Mucosa of gallbladder (tissue), 1 donor: ENCODE measurements around the gene ELOVL7. TPM values are rescaled to one million over a fixed set of nuclear protein-coding genes. Genes with fewer than 3 reads are reported as not detected.
"Not testable (repeated sequence)": the region's sequence is repeated elsewhere in the genome, so short reads cannot be mapped to it uniquely, and the experiment has no call there.

Experiments
- DNase-seq: peaks from one replicate; pipeline ENCODE4 v3.0.0-alpha.2; 2020; ENCODE audit warnings: low spot score
- total RNA-seq: library from RNA; stranded (reverse); gene quantifications from one replicate; pipeline ENCODE4 v1.2.1, GENCODE V29; 2021
- donor health status: DM: no; HTN: no; CAD: no.

ELOVL7 gene
- total RNA-seq, 1 donor from 2014 or later = 66.8 TPM

- no peak for DNase-seq
Measured at GRCh38 chr5:60830581-60831127, 13.4 kb downstream of the ELOVL7 start.

DNA sequence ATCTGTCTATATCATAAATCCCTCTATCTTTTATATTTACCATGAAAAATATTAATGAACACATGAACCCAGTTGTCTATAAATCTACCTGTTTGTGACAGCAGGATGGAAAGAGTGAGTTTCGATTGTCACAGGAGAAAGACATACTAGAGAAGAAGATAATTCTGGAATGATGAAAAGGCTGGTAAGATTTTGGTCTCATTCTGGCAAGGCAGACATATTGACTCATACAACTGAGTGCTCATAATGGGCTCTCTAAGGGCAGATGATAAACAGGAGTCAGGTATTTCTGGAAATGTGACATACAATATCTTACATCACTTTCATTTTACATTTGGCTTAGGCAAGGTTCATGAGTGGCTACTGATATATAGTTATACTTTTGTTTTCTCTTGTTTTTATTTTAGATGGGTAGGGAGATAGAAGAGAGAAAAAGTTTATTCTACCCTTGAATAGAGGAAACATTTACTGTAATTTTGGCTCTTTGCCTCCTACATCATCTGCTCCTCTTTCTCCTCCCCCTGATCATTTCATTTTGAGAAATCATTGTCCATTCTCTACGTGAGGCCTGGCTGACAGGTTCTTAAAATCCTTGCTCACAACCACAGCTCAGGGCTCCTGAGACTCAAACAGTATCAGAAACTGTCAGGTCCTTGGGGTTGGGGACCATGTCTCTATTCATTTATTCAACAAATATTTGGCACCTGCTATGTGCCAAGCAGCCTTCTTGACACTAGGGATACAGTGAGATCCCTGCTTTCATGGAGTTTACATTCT is 14.4 kb downstream of the ELOVL7 start:
- no peak for DNase-seq

DNA sequence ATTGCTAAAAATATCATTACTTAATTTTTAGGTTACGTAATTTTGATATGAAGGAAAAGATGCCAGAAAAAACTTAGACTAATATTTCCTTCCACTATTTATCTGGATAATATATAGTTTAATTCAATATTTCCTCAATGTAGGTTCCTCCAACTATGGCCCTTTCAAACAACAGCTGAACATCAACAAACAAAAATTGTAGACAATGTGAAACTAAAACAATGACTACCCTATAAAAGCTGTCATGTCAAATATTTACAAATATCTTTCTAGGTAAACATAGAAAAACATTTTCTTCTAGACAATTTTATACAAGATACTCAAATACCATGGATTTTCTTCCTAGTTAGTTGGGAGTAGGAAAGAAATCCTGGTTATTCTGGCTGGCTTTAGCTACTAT is 16.9 kb downstream of the ELOVL7 start:
- no peak for DNase-seq

GRCh38 chr5:60826653-60827052 is 17.4 kb downstream of the ELOVL7 start:
- no peak for DNase-seq

DNA sequence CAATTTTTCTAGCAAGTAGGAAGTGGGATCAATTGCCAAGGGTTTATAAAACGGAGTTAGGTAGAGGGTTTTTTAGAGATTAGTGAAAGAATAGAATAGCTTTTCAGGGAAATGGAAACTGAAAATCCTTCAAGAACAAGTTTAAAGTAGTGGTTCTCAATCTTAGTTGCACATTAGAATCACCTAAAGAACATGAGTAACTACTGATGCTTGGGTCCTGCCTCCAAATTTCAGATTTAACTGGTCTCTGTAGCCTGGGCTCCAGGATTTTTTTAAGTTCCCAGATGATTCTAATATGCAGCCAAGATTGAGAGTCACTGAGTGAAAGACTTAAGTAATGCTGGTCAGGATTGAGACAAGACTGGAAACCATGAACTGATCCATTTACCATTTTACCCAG is 20.5 kb downstream of the ELOVL7 start:
- DNase-seq = no peak

DNA sequence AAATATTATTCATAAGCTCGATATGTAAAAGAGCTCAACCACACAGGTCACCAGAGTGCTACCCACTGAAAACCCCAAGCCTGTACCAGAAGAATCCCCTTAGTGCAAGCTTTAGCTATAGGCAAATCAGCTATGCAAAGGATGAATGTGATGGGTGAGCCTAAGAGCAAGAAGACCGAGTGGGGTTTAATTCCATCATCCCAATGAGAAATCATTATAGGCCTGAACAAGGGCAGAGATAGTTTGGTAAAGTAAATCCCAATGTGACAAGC is 21.8 kb downstream of the ELOVL7 start:
- DNase-seq = no peak

GRCh38 chr5:60821488-60822284 is 22.4 kb downstream of the ELOVL7 start:
- DNase-seq = no peak

DNA sequence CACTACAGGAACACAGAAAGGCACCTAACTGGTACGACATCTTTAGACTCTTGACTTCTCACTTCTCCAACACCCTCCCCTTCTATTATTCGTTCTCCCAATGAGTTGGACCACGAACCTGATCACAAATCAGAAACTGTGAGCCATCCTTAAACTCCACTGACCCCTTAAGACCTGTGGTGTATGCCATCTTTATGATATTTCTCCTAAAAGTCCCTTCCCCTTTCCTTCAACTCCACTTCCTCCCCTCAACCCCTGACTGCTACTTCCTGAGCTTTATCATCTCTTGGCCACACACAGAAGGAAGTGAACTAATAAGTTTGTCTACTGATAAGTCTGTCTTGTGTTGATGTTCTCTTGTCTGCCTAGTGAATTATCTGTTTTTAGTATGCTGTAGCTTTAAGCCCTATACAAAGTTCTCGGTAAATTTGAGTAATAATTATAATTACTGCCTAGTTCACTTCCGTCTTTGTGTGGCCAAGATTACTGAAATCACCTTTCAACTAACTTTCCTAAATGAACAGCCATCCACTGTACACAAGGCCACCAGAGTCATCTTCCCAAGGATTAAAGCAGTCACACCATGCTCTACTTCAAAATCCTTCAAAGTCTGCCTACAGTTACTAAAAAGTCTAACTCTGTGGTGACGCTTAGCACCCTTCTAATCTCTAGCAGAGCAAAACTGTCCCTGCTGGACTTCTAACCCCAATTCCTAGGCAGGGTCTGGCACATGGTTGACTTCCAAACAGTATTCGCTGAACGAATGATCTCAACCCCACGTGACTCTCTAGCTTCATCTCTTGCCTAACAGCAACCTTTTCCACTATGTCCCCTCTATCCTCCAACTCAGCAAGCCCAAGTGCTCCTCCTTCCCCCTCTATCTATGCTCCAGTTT is 23.2 kb downstream of the ELOVL7 start:
- no peak for DNase-seq

DNA sequence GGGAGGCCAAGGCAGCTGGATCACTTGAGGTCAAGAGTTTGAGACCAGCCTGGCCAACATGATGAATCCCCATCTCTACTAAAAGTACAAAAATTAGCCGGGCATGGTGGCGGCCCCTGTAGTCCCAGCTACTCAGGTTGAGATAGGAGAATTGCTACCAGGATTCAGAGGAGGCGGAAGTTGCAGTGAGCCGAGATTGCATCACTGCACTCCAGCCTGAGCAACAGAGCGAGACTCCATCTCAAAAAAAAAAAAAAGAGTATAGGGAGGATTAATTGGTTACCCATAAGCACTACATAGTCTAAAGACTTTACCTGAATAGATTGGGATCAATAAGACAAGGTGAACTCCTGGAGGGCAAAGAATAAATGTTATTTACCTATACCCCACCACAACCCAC is 27.9 kb downstream of the ELOVL7 start:
- not testable (repeated sequence) for DNase-seq

DNA sequence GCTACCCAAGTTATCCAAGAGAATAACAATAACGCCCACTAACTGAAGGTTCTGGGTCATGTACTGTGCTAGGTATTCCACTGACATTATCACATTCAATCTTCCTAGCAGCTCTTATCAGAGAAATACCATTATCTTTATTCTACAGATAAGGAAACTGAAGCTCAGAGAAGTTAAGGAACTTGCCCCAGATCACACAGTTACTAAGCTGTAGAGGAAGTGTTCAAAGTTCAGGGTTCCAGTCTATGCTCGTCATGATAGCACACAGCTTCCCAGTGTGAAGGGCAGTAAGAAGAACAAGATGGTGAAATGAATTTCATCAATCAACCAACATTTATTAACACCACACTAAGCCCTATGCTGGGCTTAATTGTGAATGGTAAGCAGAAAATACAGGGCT is 29.6 kb downstream of the ELOVL7 start:
- DNase-seq = no peak

- DNase-seq = no peak
Measured at GRCh38 chr5:60812426-60812825, 31.6 kb downstream of the ELOVL7 start.

- no peak for DNase-seq
Measured at GRCh38 chr5:60811105-60811504, 33.0 kb downstream of the ELOVL7 start.

GRCh38 chr5:60810438-60811085 is 33.5 kb downstream of the ELOVL7 start:
- DNase-seq = no peak

GRCh38 chr5:60809891-60810425 is 34.1 kb downstream of the ELOVL7 start:
- DNase-seq = no peak

GRCh38 chr5:60806591-60807243 is 37.4 kb downstream of the ELOVL7 start:
- DNase-seq = no peak

GRCh38 chr5:60805463-60805862 is 38.6 kb downstream of the ELOVL7 start:
- no peak for DNase-seq

DNA sequence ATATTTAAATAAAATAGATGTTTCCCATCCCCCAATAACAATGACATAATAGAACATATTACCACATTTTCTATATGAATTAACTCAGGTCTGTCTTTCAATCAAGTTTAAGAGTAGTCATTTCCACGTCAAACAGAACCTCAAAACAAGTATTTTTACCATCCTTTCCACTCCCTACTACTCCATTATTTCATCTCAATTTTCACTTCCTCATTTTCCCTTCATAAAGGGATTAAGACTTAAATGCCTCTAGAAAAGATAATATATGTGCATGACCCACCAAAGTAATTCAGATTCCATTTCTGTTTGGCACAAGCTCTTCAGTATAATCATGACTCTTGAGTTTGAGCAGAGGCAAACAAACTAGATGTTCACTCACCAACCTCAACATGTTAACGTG is 40.4 kb downstream of the ELOVL7 start:
- no peak for DNase-seq

DNA sequence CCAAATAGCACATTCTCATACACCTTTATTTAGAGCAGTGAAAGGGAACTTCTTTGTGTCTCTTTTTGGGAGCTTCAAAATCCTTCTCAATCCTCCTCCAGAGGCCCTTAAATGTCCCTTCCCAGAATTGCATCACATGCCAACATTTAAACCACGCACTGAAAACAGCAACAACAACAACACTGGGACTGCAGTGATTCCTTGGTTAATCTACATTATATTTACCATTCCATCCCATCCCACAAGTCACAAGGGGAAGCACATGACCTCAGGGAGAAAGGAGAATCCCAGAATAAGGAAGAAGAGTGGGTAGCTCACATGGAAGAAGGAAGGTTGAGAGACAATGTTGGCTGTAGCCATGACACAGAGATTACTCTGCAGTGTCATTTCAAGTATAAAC is 41.1 kb downstream of the ELOVL7 start:
- no peak for DNase-seq

GRCh38 chr5:60802226-60802625 is 41.8 kb downstream of the ELOVL7 start:
- no peak for DNase-seq

DNA sequence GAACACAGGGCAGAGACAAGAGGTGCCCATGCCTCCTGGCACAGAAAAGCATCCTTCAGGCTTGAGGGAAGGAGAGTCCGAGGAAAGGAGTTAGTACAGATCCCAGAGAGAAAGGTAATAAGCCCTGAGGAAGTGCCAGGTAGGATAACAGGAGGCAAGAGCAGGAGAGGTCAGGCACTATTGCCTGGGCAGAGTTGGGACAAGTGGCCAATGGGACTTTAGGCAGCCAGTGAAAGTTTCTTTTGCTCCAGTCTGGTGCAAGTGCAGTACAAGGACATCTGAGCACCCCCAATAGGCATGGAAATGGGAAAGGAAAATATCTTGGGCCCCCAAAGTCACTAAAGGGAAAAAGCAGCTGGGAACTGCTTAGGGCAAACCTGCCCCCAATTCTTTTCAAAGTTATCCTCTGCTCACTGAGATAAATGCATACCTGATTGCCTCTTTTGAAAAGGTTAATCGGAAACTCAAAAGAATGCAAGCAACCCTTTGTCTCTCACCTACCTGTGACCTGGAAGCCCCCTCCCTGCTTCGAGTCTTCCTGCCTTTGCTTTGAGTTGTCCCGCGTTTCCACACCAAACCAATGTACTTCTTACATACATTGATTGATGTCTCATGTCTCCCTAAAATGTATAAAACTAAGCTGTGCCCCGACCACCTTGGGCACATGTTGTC is 46.5 kb downstream of the ELOVL7 start:
- DNase-seq = no peak
